H1 (cell line): ENCODE results near the gene BDKRB1.

Experiments
- ATF2 ChIP-seq: IDR thresholded peaks from 2 replicates; pipeline ENCODE4 v1.6.1; 2012; ENCODE audit warnings: low read length, inconsistent platforms
- CBX5 ChIP-seq: fragments of 300-800, 300-1000 bp; sonication (generic); IDR thresholded peaks from 2 replicates; pipeline ENCODE4 v1.7.1; 2016; ENCODE audit warnings: antibody characterized with exemption, low read length, low read depth
- CTCF ChIP-seq, 3 experiments: IDR thresholded peaks; 1 replicate in 2 of 3; 2 replicates in 1 of 3; pipeline versions ENCODE4 v1.5.1 to v1.6.1; 2011; ENCODE audit warnings: low read length in 3 of 3, mild to moderate bottlenecking in 3 of 3, inconsistent platforms in 2 of 3, low read depth in 1 of 3, moderate library complexity in 1 of 3; ENCODE audit not compliant: insufficient read depth in 1 of 3; ENCODE audit errors: control extremely low read depth in 1 of 3
- MAX ChIP-seq: IDR thresholded peaks from 2 replicates; pipeline ENCODE4 v1.6.1; 2012; ENCODE audit warnings: inconsistent platforms
- RBBP5 ChIP-seq: IDR thresholded peaks from 2 replicates; pipeline ENCODE4 v1.7.1; 2012; ENCODE audit warnings: low read depth, mild to moderate bottlenecking, inconsistent platforms, low read length, moderate library complexity, borderline replicate concordance

- TF ChIP-seq CTCF (IDR thresholded peaks at IDR 0.05; ENCODE audit: control extremely low read depth in 1 of 3, insufficient read depth in 1 of 3, low read depth in 1 of 3, low read length in 3 of 3) (no peak), CBX5 (no peak), RBBP5 (no peak), MAX (no peak), ATF2 (no peak)
Observed at GRCh38 chr14:96233661-96234060, 22.3 kb upstream of the BDKRB1 start.
